ENCODE data around the gene SLC9A8. TPM values are rescaled to one million over a fixed set of nuclear protein-coding genes. Genes with fewer than 3 reads are reported as not detected.
A peak's percentile ranks its signal among the peaks of the same experiment; 100 is the strongest.

Gene SLC9A8
- total RNA-seq, 1 experiment from 2014 or later, result 8.3 TPM

DNA sequence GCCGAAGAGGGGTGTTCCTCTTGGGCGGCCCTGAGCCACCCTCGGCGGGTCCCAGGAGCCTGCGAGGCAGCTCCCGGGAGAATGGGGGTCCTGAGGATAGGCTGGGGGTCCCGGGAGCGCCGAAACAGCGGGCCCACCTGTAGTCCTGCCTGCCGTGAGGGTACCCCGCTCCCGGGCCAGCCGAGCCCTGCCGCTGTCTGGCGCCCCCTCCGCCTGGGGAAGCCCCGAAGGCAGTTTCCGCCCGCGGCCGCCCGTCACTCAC is 102.4 kb downstream of the SLC9A8 start:
- DNase-seq (ENCODE audit: low read depth, low spot score), result no peak
- in situ Hi-C loops (cut with HindIII; ENCODE audit: low pct_unique_long_range_greater_than_20kb, low sequenced_read_pairs), result no loop called here

DNA sequence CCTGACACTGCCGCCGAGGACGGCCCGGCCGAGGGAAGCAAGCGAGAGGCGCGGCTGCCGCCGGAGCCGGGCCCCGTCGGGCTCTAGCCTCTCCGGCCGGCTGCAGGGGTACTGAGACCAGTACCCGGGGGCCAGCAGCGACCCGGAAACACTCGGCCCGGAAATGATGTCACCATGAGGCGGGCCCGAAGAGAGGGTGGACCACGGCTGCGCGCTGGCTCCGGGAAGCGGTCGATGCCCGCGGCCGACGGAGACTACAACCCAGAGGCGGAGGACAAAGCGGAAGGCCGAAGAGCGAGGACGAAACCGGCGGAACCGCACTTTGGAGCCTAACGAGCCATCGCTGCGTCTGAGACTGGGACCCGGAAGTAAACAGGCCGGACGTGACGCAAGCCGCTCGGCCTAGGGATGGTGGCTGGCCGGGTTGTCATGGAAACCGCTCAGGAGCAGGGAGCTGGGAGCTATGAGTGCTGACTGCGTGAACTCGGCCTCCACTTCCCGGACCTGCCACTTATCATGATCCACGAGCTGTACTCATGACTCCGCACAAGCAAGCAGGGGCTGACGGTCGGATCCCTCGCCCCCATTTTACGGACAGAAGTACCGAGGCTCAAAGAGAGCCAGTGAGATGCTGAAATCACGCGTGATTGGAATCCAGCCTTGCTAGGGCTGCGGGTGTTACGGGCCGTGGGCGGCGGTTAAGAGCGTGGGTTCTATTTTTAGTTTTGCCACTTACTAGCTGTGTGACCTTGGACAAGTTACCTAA is 102.9 kb downstream of the SLC9A8 start, which contains the start of gene SPATA2:
Gene SPATA2 (minus strand): TSS at position 150 of the 766 bp plus-strand sequence. CDS start 7,039 bp downstream, outside the sequence.
- peak; percentile 98 for DNase-seq (ENCODE audit: low read depth, low spot score)
- in situ Hi-C loops (cut with HindIII; ENCODE audit: low pct_unique_long_range_greater_than_20kb, low sequenced_read_pairs), result no loop called here

DNA sequence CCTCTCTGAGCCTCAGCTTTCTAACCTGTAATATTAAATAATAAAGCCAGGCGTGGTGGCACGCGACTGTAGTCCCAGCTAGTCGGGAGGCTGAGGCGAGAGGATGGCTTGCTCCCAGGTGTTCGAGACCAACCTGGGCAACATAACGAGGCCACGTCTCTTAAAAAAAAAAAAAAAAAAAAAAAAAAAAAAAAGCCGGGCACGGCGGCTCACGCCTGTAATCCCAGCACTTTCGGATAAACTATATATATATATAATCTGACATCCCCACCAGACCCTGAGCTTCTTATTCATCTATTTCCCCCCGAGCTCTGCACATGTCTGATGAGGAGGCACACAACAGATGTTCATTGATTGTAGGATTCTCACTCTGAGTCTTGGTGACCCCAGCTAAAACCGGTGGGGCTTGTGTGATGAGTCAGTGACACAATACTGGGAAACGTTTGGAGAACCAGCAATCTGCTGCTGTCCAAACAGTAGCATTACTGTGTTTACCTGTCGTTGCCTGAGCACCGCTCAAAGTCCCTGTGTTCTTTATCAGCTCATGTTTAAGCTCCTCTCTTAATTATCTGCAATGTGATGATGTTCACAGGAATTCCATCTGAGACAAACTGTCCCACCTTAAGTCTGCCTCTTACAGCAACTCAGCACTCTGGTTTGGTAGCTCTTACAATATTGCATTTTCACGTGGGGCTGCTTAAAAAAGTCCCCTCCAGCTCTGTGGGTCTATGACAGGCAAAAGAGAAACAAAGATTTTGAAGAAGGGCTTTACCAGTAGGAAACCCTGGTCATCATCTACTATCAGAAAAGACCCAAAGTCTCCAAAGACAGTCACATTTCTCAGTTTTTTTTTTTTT is 103.7 kb downstream of the SLC9A8 start:
- in situ Hi-C loops (cut with HindIII; ENCODE audit: low pct_unique_long_range_greater_than_20kb, low sequenced_read_pairs), result no loop called here
- DNase-seq (ENCODE audit: low read depth, low spot score), result peak; percentile 67

DNA sequence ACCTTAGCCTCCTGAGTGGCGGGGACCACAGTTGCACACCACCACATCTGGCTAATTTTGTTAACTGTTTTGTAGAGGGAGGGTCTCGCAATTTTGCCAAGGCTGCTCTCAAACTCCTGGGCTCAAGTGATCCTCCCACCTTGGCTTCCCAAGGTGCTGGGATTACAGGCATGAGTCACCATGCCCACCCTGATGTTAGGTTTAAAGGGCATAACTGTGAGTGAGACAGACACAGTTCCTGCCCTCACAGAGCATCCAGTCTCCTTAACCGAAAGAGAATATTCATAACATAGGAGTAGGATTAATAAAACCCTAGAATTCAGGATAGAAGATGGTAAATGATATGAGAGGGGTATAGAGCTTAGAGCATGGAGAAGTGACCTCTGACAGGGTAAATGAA is 105.8 kb downstream of the SLC9A8 start:
- no peak for DNase-seq (ENCODE audit: low read depth, low spot score)
- in situ Hi-C loops (cut with HindIII; ENCODE audit: low pct_unique_long_range_greater_than_20kb, low sequenced_read_pairs), result no loop called here

DNA sequence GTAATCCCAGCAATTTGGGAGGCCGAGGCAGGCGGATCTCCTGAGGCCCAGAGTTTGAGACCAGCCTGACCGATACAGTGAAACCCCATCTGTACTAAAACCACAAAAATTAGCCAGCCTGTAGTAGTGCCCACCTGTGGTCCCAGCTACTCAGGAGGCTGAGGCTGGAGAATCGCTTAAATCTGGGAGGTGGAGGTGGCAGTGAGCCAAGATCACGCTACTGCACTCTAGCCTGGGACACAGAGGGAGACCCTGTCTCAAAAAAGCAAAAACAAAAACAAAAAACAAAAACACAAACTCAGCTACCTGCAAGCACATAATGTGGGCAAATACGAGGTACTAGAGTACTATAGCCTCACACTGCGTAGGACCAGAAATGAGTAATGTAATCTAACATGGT is 106.4 kb downstream of the SLC9A8 start:
- in situ Hi-C loops (cut with HindIII; ENCODE audit: low pct_unique_long_range_greater_than_20kb, low sequenced_read_pairs), result no loop called here
- no peak for DNase-seq (ENCODE audit: low read depth, low spot score)

DNA sequence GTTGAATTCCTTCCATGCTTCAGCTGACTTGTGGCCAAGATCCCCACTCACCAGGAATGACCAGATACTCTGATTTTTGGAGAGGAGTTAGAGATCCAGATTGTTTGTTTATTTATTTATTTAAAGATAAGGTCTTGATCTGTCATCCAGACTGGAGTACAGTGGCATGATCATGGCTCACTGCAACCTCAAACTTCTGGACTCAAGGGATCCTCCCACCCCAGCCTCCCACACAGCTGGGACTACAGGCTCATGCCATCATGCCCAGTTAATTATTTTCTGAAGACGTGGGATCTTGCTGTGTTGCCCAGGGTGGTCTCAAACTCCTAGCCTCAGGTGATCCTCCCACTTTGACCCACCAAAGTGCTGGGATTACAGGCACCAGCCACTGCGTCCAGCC is 106.8 kb downstream of the SLC9A8 start:
- no peak for DNase-seq (ENCODE audit: low read depth, low spot score)
- in situ Hi-C loops (cut with HindIII; ENCODE audit: low pct_unique_long_range_greater_than_20kb, low sequenced_read_pairs), result no loop called here

DNA sequence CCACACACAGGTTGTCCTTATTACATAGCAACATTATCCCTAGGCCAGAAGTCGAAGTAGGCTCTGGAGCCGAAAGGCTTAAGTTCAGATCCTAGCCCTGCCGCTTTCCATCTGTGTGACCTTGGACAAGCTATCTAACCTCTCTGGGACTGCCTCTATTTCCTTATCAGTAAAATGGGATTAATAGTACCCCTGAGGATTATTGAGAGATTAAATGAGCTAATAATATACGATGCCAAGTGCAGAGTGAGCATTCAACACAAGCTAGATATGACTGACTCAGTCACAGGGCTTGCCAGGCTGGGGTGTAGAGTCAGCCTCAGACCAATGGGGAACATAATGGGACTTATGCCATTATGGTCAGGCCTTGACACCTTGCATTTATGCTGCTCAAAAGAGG is 111.6 kb downstream of the SLC9A8 start:
- DNase-seq (ENCODE audit: low read depth, low spot score), result no peak
- in situ Hi-C loops (cut with HindIII; ENCODE audit: low pct_unique_long_range_greater_than_20kb, low sequenced_read_pairs), result no loop called here

DNA sequence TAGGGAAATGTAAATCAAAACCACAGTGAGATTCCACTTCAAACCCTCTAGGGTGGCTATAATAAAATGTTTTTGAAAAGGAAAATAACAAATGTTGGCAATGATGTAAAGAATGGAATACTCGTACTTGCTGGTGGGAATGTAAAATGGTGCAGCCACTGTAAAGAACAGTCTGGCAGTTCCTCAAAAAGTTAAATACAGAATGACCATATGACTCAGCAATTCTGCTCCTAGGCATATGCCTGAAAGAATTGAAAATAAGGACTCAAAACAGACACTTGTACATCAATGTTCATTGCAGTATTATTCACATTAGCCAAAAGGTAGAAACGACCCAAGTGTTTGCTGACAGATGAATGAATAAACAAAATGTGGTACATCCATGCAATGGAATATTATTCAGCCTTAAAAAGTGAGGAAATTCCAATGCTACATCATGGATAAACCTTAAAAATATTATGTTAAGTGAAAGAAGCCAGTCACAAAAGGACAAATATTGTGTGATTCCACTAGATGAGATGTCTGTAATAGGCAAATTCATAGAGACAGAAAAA is 113.3 kb downstream of the SLC9A8 start:
- in situ Hi-C loops (cut with HindIII; ENCODE audit: low pct_unique_long_range_greater_than_20kb, low sequenced_read_pairs), result no loop called here
- DNase-seq (ENCODE audit: low read depth, low spot score), result no peak

DNA sequence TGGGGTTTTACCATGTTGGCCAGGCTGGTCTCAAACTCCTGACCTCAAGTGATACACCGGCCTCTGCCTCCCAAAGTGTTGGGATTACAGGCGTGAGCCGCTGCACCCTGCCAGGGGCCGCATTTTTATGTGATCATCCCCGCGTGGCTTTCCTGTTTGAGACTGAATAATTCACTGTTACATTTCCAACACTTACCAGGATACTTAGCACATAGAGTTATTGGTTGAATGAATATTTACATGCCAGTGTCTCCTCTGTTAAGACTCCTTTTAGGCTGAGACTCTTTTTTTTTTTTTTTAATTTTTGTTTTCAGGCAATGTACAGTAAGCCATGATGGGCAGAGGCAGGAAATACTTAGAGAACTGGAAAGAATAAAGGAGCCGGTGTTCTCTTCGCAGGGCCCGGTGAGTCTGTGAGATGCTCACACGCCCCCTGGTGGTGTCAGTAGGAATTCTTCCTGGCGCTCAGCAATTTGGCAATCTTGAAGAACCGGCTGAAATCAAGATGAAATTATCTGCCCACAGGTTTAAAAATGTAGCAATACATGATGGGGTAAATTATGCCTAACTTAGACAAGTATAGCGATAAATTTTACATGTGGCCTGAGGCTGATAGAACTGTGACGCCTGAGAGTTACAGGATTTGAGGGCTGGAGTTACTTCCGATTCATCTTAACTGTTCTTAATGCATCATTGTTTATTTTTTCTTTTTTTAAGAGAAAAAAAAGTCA is 115.9 kb downstream of the SLC9A8 start:
- in situ Hi-C loops (cut with HindIII; ENCODE audit: low pct_unique_long_range_greater_than_20kb, low sequenced_read_pairs), result no loop called here
- peak; percentile 95 for DNase-seq (ENCODE audit: low read depth, low spot score)

DNA sequence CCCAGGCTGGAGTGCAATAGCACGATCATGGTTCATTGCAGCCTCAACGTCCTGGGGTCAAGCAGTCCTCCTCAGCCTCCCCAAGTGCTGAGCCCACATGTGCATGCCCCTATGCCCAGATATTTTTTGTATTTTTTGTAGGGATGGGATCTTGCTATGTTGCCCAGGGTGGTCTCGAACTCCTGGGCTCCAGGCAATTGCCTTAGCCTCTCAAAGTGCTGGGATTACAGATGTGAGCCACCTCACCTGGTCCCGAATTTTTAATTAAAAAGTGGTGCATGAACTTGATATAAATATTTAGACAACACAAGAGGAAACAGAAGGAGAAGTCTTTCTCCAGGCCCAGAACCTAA is 116.5 kb downstream of the SLC9A8 start:
- in situ Hi-C loops (cut with HindIII; ENCODE audit: low pct_unique_long_range_greater_than_20kb, low sequenced_read_pairs), result no loop called here
- DNase-seq (ENCODE audit: low read depth, low spot score), result no peak

DNA sequence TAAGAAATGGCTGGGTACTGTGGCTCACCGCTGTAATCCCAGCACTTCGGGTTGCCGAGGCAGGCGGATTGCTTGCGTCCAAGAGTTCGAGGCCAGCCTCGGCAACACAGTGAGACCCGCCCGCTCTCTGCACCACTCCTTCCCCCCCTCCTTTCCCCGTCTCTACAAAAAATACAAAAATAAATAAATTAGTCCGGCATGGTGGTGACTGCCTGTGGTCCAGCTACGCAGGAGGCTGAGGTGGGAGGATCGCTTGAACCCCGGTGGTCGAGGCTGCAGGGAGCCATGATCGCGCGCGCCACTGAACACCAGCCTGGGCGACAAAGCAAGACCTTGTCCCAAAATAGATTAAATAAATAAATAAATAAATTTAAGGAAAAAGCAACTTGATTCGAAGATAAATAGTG is 123.1 kb downstream of the SLC9A8 start:
- in situ Hi-C loops (cut with HindIII; ENCODE audit: low pct_unique_long_range_greater_than_20kb, low sequenced_read_pairs), result no loop called here
- no peak for DNase-seq (ENCODE audit: low read depth, low spot score)

DNA sequence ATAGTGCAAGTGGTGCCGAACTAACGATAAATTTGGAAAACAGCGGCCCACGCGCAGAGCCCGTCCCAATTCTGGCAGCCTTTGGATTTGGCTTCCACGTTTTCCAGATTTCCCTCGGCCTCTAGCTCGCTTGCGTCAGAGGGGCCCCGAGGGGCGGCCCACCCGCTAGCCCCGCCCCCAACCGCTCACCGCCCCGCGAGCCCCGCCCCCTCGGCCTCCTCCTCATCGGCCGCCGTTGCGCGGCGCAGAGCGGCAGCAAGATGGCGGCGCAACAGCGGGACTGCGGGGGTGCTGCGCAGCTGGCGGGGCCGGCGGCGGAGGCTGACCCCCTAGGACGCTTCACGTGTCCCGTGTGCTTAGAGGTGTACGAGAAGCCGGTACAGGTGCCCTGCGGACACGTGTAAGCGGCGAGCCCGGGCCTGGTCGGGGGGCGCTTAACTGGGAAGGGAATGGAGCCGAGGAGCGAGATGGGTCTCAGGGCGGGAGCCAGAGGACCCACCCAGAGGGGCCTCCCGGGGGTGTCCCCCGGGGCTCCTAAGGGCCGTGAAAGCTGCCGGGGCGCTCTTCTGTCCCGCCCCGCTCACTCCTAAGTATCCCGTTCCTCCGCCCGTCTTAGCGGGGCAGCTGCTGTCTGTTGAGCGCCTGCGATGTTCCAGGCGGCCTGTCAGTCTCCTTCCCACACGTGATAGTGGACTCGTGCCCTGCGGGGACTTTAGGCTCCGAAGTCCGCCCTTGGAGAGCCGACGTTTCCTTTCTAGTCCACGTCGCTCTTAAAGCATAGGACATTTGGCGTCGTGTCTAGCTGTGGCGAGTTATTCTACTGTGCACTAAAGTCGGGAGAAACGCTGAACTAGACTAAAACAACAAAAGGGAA is 123.8 kb downstream of the SLC9A8 start, which contains the start of gene RNF114:
Gene RNF114 (plus strand): TSS at position 245 of the 874 bp plus-strand sequence. CDS start 16 bp downstream, at position 261.
- peak; percentile 90 for DNase-seq (ENCODE audit: low read depth, low spot score)
- in situ Hi-C loops (cut with HindIII; ENCODE audit: low pct_unique_long_range_greater_than_20kb, low sequenced_read_pairs), result no loop called here

DNA sequence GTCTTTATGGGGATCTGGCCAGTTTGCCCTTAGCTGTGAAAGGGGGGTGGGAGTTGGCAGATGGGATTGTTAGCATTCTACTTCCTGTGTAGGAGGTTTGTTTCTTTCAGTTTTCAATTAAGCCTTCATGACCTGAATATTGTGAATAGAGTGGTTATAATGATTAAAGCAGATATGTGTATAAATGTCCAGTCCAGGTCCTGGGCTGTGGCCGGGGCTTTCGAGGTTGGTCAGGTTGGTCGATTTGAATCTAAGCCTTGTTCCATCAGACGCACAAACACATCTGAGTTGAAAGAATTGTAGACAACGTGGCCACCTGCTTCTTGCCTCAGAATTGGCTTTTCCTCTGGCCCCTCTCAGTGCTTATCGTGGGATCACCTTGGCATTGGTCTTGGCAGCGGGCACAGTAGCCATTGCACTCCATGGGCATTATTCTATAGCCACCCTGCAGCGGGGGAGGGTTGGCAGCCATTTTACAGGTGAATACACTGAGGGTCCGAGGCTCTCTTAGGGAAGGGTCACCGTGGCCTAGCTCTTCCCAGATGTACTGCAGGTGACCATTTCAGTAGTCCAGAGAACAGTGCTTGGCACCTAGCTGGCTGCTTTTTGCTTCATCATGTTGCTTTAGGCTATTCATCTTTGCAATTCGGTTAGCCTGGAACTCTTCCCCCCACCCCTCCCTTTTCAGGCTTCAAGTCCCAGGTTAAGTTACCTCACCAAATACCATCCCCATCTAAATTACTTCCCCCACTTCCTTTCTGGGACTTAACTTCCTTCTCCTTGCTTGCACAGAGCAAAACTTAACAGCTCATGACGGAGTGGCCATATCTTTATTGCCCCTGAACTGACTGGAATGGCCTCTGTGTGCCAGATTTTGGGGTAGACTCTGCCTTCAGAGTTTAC is 124.7 kb downstream of the SLC9A8 start:
- DNase-seq (ENCODE audit: low read depth, low spot score), result no peak
- in situ Hi-C loops (cut with HindIII; ENCODE audit: low pct_unique_long_range_greater_than_20kb, low sequenced_read_pairs), result no loop called here

DNA sequence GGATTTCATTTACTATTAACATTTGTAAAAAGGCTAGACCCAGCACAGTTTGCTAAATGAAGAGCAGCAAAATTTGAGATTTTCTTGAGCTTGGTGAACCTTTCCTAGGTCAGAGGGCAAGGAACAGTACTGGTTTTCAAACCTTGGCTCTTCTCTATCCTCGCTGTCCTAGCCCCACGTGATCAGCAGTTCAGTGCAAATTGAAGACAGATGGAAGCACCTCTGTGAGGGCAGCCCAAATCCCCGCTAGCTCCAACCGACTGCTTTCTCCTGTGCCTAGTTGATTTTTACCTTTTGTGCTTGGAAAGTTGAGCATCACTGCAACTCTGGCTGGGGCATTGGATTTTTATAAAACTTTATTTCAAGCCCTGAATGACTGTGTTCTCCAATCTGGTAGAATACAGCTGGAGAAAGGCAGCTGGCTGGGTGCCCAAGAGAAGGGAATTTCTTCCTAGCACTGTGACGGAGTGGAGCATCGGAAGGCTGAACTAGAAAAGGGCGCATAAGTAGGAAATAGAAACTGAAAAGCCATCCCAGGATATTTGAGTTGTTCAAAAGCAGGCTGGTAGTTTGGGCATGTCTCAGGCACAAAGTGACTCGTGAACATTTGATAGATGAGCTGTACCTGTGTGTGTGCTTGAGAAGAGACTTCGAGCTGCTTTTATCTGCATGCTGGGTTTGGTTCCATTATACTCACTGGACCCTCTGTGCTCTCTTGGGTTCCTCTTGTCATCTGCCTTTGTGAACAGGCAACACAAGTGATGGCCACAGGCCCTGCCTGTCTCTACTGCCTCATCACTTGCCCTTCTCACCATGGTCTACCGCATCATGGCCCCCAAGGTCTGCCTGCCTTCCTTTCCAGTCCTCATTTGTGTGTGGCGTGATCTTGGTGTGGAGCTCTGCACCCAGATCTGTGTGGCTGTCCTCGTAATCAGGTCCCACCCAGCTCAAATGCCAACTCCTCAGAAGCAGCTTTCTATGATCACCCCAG is 125.8 kb downstream of the SLC9A8 start:
- in situ Hi-C loops (cut with HindIII; ENCODE audit: low pct_unique_long_range_greater_than_20kb, low sequenced_read_pairs), result no loop called here
- DNase-seq (ENCODE audit: low read depth, low spot score), result no peak

DNA sequence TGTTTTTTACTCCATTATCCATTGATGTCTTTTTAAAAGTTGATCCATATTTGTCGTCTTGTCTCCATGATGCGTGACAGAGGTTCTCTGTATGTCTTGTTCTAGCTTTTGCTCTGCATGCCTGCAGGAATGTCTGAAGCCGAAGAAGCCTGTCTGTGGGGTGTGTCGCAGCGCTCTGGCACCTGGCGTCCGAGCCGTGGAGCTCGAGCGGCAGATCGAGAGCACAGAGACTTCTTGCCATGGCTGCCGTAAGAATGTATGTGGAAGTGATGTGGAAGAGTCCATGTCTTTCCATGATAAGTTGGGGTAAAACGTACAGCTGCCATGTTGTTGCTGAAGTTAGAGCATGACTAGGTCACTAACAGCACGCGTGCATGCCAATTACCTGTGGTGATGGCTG is 128.8 kb downstream of the SLC9A8 start:
- no peak for DNase-seq (ENCODE audit: low read depth, low spot score)
- in situ Hi-C loops (cut with HindIII; ENCODE audit: low pct_unique_long_range_greater_than_20kb, low sequenced_read_pairs), result no loop called here
